ENCODE measurements around the gene AFF1. TPM values are rescaled to one million over a fixed set of nuclear protein-coding genes. Genes with fewer than 3 reads are reported as not detected.

Gene AFF1
- total and polyA plus RNA-seq, 4 donors = 7.2 to 42.8 (median 21.5) TPM

- H3K4me1 ChIP-seq (ENCODE audit: control insufficient read depth in 4 of 4, insufficient read depth in 4 of 4, low read length in 3 of 4) = peaks cover 2 to 35% (median 23%) of the 10 kb centered on the region in 4 donors
- H3K9ac ChIP-seq (ENCODE audit: low read depth in 1 of 2, low read length in 2 of 2) = no peak overlapping the region
- WGBS = 92% methylated on average over 4 of the region's 4 CpGs
- no peaks in the 10 kb centered on the region for H3K9me3 ChIP-seq (ENCODE audit: control insufficient read depth in 4 of 4, low read length in 3 of 4)
- no peak overlapping the region for H3K27ac ChIP-seq (ENCODE audit: low read depth in 1 of 2, low read length in 2 of 2)
- no peak for DNase-seq (ENCODE audit: low spot score)
- H3K36me3 ChIP-seq (ENCODE audit: control insufficient read depth in 4 of 4, insufficient read depth in 3 of 4, low read depth in 1 of 4, low read length in 3 of 4) = no peaks in the 10 kb centered on the region
- no peaks in the 10 kb centered on the region for H3K27me3 ChIP-seq (ENCODE audit: control insufficient read depth in 4 of 4, insufficient read depth in 4 of 4, low read length in 3 of 4)
- TF ChIP-seq SP1 (IDR thresholded peaks at IDR 0.05) = no peak
- no peak overlapping the region for H3K4me3 ChIP-seq (ENCODE audit: low read depth in 1 of 3, low read length in 3 of 3)
Measured at GRCh38 chr4:87019246-87019791, 84.5 kb downstream of the AFF1 start.

- no peak for DNase-seq (ENCODE audit: low spot score)
- H3K27ac ChIP-seq (ENCODE audit: low read depth in 1 of 2, low read length in 2 of 2) = no peak overlapping the region
- no peaks in the 10 kb centered on the region for H3K27me3 ChIP-seq (ENCODE audit: control insufficient read depth in 4 of 4, insufficient read depth in 4 of 4, low read length in 3 of 4)
- peaks cover 2 to 30% (median 18%) of the 10 kb centered on the region in 4 donors for H3K4me1 ChIP-seq (ENCODE audit: control insufficient read depth in 4 of 4, insufficient read depth in 4 of 4, low read length in 3 of 4)
- no peaks in the 10 kb centered on the region for H3K9me3 ChIP-seq (ENCODE audit: control insufficient read depth in 4 of 4, low read length in 3 of 4)
- 55% methylated on average over 2 of the region's 2 CpGs for WGBS
- H3K36me3 ChIP-seq (ENCODE audit: control insufficient read depth in 4 of 4, insufficient read depth in 3 of 4, low read depth in 1 of 4, low read length in 3 of 4) = no peaks in the 10 kb centered on the region
- TF ChIP-seq RXRA (IDR thresholded peaks at IDR 0.05) (no peak), TAF1 (conservative IDR thresholded peaks at IDR 0.05) (no peak), GABPA (IDR thresholded peaks at IDR 0.05 in 1 of 2, conservative IDR thresholded peaks at IDR 0.05 in 1 of 2) (no peak), ZBTB33 (IDR thresholded peaks at IDR 0.05) (no peak), CTCF (IDR thresholded peaks at IDR 0.05; ENCODE audit: low read depth, low read length, missing input control) (no peak), MAX (IDR thresholded peaks at IDR 0.05) (no peak), SP1 (IDR thresholded peaks at IDR 0.05) (no peak)
- H3K4me3 ChIP-seq (ENCODE audit: low read depth in 1 of 3, low read length in 3 of 3) = no peak overlapping the region
- no peak overlapping the region for H3K9ac ChIP-seq (ENCODE audit: low read depth in 1 of 2, low read length in 2 of 2)
Measured at GRCh38 chr4:87019898-87020297, 85.1 kb downstream of the AFF1 start.

- Histone ChIP-seq H3K4me1 (ENCODE audit: control insufficient read depth in 4 of 4, insufficient read depth in 4 of 4, low read length in 3 of 4) (peaks cover 4 to 34% (median 25%) of the 10 kb centered on the region in 4 donors), H3K27ac (ENCODE audit: low read depth in 1 of 2, low read length in 2 of 2) (no peak overlapping the region)
Measured at GRCh38 chr4:87024201-87024600, 89.4 kb downstream of the AFF1 start.

More at GRCh38 chr4:87024201-87024600, 89.4 kb downstream of the AFF1 start:
- no peak overlapping the region for H3K4me3 ChIP-seq (ENCODE audit: low read depth in 1 of 3, low read length in 3 of 3)
- no peak for TF ChIP-seq YY1 (IDR thresholded peaks at IDR 0.05)
- no peak for TF ChIP-seq TAF1 (conservative IDR thresholded peaks at IDR 0.05)
- no peak for TF ChIP-seq REST (IDR thresholded peaks at IDR 0.05)
- no peak for TF ChIP-seq ZBTB33 (IDR thresholded peaks at IDR 0.05)
- no peak for TF ChIP-seq HNF4A (conservative IDR thresholded peaks at IDR 0.05)
- TF ChIP-seq GABPA (IDR thresholded peaks at IDR 0.05 in 1 of 2, conservative IDR thresholded peaks at IDR 0.05 in 1 of 2) = no peak
- TF ChIP-seq HNF4G (IDR thresholded peaks at IDR 0.05) = no peak
- H3K9me3 ChIP-seq (ENCODE audit: control insufficient read depth in 4 of 4, low read length in 3 of 4) = no peaks in the 10 kb centered on the region
- no peaks in the 10 kb centered on the region for H3K27me3 ChIP-seq (ENCODE audit: control insufficient read depth in 4 of 4, insufficient read depth in 4 of 4, low read length in 3 of 4)
- H3K9ac ChIP-seq (ENCODE audit: low read depth in 1 of 2, low read length in 2 of 2) = no peak overlapping the region
- H3K36me3 ChIP-seq (ENCODE audit: control insufficient read depth in 4 of 4, insufficient read depth in 3 of 4, low read depth in 1 of 4, low read length in 3 of 4) = no peaks in the 10 kb centered on the region
- DNase-seq (ENCODE audit: low spot score) = no peak
- WGBS = 77% methylated on average over 1 of the region's 1 CpG

All from liver (tissue), 9 donors.